AG04450 (cell line): ENCODE measurements around the gene RBM38. TPM values are rescaled to one million over a fixed set of nuclear protein-coding genes. Genes with fewer than 3 reads are reported as not detected.

Source experiments
- CTCF ChIA-PET: fragments of 300-600, 350-600 bp; formaldehyde crosslinking; extraction: SDS; loops from one replicate; lab custom pipeline; 2022; ENCODE audit warnings: antibody characterized with exemption, inconsistent platforms; lab: Charles Lee
- POLR2A ChIA-PET: fragments of 350-600 bp; formaldehyde crosslinking; extraction: SDS; loops from one replicate; lab custom pipeline; 2021; ENCODE audit warnings: antibody characterized with exemption, inconsistent platforms; lab: Yijun Ruan, JAX
- DNase-seq: peaks from one replicate; pipeline ENCODE4 v3.0.0-alpha.2; 2011; ENCODE audit warnings: low read depth, low spot score
- H3K27ac ChIP-seq: one replicate; pipeline ENCODE4 v1.5.1; 2012; ENCODE audit warnings: low read depth, low read length, control low read depth
- H3K27me3 ChIP-seq: one replicate; pipeline ENCODE4 v1.6.0; 2012; ENCODE audit warnings: low read length; ENCODE audit not compliant: control insufficient read depth, insufficient read depth
- H3K4me3 ChIP-seq: 2 replicates; pipeline ENCODE4 v1.5.1; 2011; ENCODE audit warnings: mild to moderate bottlenecking, low read depth, low read length, control low read depth
- H3K9me3 ChIP-seq: 2 replicates; pipeline ENCODE4 v1.5.1; 2012; ENCODE audit warnings: low read length; ENCODE audit not compliant: control insufficient read depth, insufficient read depth
- polyA plus RNA-seq: library from polyadenylated mRNA; depleted of rRNA; stranded (reverse); fragments of >200 nt; gene quantifications from 2 replicates; pipeline ENCODE4 v1.2.3, GENCODE V29; 2011
- TF ChIP-seq, protein P1 (sequence below): IDR thresholded peaks from 2 replicates; pipeline ENCODE4 v1.5.1; 2011; ENCODE audit warnings: low read depth, low read length, control low read depth, inconsistent platforms

The RBM38 gene
- polyA plus RNA-seq, 1 experiment: 5.2 TPM

DNA sequence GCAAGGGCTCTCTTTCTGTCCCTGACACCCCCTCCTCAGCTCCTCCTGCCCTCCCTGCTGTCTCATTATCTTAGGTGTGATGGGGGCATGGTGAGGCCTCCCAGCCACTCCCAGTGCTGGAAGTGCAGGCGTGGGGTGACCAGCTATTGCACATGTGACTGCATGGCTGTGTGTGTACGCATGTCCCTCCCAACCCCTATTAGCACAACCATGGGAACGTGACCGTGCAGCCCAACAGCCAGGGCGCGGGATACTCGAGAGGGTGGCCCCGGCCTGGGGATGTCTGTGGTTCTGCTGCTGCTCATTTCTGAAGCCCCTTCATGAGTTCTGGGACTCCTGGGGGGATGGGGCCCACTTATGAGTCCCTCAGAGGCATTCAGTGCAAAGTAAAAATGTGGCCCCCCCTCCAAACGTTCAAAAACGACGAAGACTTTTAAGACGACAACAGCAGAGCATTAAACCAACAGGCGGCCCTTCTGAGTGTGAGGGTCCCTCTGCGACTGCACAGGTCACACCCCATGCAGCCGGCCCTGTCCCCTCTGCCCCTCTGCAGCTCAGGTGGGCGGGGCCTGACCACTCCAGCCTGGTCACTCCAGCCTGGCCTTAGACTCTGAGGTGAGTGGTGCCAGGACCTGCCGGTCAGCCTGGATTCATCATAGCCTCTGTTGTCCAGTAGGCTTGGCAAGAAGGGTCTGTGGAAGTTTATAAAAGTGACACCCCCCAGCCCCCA, 51.1 kb downstream of the RBM38 start:
- H3K4me3 ChIP-seq: no peak overlapping the region
- TF ChIP-seq, protein P1, sequence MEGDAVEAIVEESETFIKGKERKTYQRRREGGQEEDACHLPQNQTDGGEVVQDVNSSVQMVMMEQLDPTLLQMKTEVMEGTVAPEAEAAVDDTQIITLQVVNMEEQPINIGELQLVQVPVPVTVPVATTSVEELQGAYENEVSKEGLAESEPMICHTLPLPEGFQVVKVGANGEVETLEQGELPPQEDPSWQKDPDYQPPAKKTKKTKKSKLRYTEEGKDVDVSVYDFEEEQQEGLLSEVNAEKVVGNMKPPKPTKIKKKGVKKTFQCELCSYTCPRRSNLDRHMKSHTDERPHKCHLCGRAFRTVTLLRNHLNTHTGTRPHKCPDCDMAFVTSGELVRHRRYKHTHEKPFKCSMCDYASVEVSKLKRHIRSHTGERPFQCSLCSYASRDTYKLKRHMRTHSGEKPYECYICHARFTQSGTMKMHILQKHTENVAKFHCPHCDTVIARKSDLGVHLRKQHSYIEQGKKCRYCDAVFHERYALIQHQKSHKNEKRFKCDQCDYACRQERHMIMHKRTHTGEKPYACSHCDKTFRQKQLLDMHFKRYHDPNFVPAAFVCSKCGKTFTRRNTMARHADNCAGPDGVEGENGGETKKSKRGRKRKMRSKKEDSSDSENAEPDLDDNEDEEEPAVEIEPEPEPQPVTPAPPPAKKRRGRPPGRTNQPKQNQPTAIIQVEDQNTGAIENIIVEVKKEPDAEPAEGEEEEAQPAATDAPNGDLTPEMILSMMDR: no peak
- H3K27me3 ChIP-seq: peaks cover 5% of the 10 kb centered on the region
- H3K9me3 ChIP-seq: peaks cover 22% of the 10 kb centered on the region
- DNase-seq: no peak
- no peak overlapping the region for H3K27ac ChIP-seq
- ChIA-PET POLR2A (no interaction called here), CTCF (interaction anchor here (1.6 kb wide), 1 partner anchor 61 kb away, joined by 4 read pairs; no protein-coding TSS in a partner anchor)

DNA sequence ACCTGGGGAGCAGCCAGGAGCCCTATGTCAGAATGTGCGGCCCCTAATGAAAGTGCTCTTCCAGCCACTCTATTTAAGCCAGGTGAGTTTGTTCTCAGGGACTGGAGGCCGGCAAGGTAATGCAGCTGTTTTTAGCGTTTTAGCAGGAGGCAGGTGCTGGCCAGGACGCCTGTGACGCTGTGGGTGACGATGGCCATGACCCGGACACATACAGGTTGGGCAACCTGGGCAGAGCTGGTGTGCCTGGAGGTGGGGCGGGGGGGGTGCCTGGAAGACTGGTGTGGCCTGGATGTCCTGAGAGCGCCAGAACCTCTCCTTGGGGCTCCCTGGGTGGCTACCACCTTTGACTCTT, 51.7 kb downstream of the RBM38 start:
- no peak overlapping the region for H3K4me3 ChIP-seq
- no peak for DNase-seq
- TF ChIP-seq, protein P1: no peak
- ChIA-PET POLR2A (no interaction called here), CTCF (interaction anchor here (0.6 kb wide), 1 partner anchor 764 kb away, joined by 4 read pairs; no protein-coding TSS in a partner anchor)
- H3K9me3 ChIP-seq: peaks cover 17% of the 10 kb centered on the region
- H3K27ac ChIP-seq: no peak overlapping the region
- peaks cover 5% of the 10 kb centered on the region for H3K27me3 ChIP-seq

DNA sequence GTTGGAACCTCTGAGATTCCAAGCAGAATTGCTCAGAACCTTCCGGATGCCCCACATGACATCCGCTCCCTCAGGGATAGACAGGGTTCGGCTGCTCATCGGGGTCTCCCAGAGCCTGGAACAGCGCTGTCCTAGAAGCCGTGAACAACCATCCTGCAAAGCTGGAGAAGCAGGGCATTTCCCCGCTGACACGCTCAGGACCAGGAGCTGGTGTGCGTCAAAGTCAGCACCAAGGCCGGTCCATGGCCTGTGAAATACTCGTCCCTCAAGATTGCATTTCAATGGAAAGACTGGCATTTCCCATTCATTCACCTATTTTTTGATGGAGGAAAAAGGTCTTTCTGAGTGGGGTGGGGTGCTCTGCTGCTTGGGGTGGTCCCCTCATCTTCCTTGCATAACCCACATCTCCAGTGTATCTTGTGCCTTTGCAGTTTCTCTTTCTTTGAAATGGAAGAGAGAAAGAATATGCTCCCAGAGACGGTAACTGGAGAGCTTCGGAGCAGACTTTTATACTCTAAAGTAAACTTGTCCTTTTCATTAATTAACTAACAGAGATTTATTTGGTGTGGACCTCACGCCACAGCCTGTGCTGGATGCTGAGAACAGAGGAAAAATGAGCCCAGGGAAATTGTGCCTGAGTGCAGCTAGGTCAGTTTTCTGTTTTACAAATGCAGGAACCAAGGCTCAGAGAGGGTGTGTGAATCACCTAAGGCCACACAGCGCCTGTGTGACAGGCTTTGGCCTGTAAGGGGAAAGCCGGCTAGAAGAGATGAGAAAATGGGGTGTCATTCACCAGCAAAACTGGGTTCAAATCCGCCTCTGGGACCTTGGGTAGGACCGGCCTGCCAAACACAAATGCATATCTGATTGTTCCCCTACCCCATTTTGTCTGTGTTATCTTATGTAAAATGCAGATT, 52.4 kb downstream of the RBM38 start:
- DNase-seq: no peak
- H3K9me3 ChIP-seq: peaks cover 15% of the 10 kb centered on the region
- ChIA-PET CTCF (interaction anchor here (0.6 kb wide), 1 partner anchor 764 kb away, joined by 4 read pairs; no protein-coding TSS in a partner anchor), POLR2A (no interaction called here)
- peaks cover 5% of the 10 kb centered on the region for H3K27me3 ChIP-seq
- no peak overlapping the region for H3K4me3 ChIP-seq
- TF ChIP-seq, protein P1: no peak
- H3K27ac ChIP-seq: no peak overlapping the region

DNA sequence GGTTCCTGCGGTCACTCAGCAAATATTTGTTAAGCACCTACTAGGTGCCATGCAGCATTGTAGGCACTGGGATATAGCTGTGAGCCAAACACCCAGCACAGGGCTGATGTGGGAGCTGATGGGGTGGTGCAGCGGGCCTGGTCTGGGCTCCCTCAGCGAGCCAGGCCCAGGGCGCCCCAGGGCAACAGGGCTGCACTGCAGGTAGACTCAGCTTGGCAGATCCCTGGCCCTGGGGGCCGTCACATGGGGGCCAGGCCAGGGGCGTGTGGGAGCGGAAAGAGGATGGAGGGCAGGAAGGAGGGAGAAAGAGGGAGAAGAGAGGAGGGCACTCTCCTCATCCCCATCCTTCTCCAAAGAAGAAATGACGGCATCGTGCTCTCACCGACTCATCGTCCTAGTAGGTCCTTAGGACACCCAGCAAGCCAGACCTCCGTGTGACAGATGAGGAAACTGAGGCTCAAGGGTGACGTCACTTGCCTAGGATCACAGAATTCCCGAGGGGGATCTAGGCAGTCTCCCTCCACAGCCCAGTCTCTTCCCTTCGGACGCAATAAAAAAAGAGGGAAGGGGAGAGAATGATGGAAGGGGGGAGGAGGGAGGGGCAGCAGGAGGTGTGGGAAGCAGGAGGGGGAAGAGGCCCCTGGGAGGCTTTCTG, 53.3 kb downstream of the RBM38 start:
- TF ChIP-seq, protein P1: no peak
- peaks cover 15% of the 10 kb centered on the region for H3K9me3 ChIP-seq
- no peak overlapping the region for H3K4me3 ChIP-seq
- DNase-seq: no peak
- ChIA-PET CTCF (no interaction called here), POLR2A (no interaction called here)
- no peak overlapping the region for H3K27ac ChIP-seq
- H3K27me3 ChIP-seq: peaks cover 8% of the 10 kb centered on the region
